Mucosa of rectum (tissue), 2 donors: ENCODE measurements around the gene KANK4.

Experiments
- H3K27ac ChIP-seq, 2 donors: one replicate each; pipeline ENCODE4 v1.7.0; 2013; ENCODE audit warnings: inconsistent platforms in 2 of 2, low read depth in 2 of 2, low read length in 2 of 2
- H3K27me3 ChIP-seq, 2 donors: one replicate each; pipeline ENCODE4 v1.7.0; 2013; ENCODE audit warnings: low read length in 2 of 2; ENCODE audit not compliant: control insufficient read depth in 2 of 2, insufficient read depth in 2 of 2
- H3K36me3 ChIP-seq, 2 donors: one replicate each; pipeline ENCODE4 v1.7.0; 2013; ENCODE audit warnings: low read length in 2 of 2; ENCODE audit not compliant: control insufficient read depth in 2 of 2, insufficient read depth in 2 of 2
- H3K4me1 ChIP-seq, 2 donors: one replicate each; pipeline ENCODE4 v1.7.0; 2013; ENCODE audit warnings: low read length in 2 of 2, mild to moderate bottlenecking in 1 of 2; ENCODE audit not compliant: control insufficient read depth in 2 of 2, insufficient read depth in 2 of 2
- H3K4me3 ChIP-seq, 2 donors: one replicate each; pipeline ENCODE4 v1.7.0; 2013; ENCODE audit warnings: low read length in 2 of 2
- H3K9ac ChIP-seq, 2 donors: one replicate each; pipeline ENCODE4 v1.7.0; 2013; ENCODE audit warnings: low read length in 2 of 2, low read depth in 1 of 2, mild to moderate bottlenecking in 1 of 2
- H3K9me3 ChIP-seq, 2 donors: one replicate each; pipeline ENCODE4 v1.7.0; 2013; ENCODE audit warnings: low read length in 2 of 2; ENCODE audit not compliant: control insufficient read depth in 2 of 2
- donor health status: healthy.
- donor health status: Normal muscosa, but diverticular disease.

The KANK4 gene

GRCh38 chr1:62318320-62318755 lies 896 bp downstream of the KANK4 start:
- peak overlapping the region; percentile 55 to 61 for H3K4me3 ChIP-seq
- peak overlapping the region in 1 of 2 donors; percentile 51 for H3K9ac ChIP-seq
- H3K27me3 ChIP-seq, result peaks cover 3 to 5% of the 10 kb centered on the region in 2 donors
- H3K27ac ChIP-seq, result no peak overlapping the region
- no peaks in the 10 kb centered on the region for H3K9me3 ChIP-seq
- H3K4me1 ChIP-seq, result peaks cover 0 to 2% of the 10 kb centered on the region in 2 donors
- H3K36me3 ChIP-seq, result no peaks in the 10 kb centered on the region

- H3K36me3 ChIP-seq, result no peaks in the 10 kb centered on the region
- H3K27me3 ChIP-seq, result peaks cover 3 to 5% of the 10 kb centered on the region in 2 donors
- H3K4me3 ChIP-seq, result no peak overlapping the region
- no peaks in the 10 kb centered on the region for H3K9me3 ChIP-seq
- no peak overlapping the region for H3K9ac ChIP-seq
- H3K4me1 ChIP-seq, result peaks cover 0 to 2% of the 10 kb centered on the region in 2 donors
- H3K27ac ChIP-seq, result no peak overlapping the region
Measured at GRCh38 chr1:62317021-62317768, 2.0 kb downstream of the KANK4 start.

- Histone ChIP-seq H3K36me3 (no peaks in the 10 kb centered on the region), H3K27ac (no peak overlapping the region), H3K4me1 (peaks cover 0 to 2% of the 10 kb centered on the region in 2 donors), H3K4me3 (no peak overlapping the region), H3K9ac (no peak overlapping the region), H3K9me3 (no peaks in the 10 kb centered on the region), H3K27me3 (peaks cover 3 to 5% of the 10 kb centered on the region in 2 donors)
Measured at GRCh38 chr1:62316135-62316534, 3.1 kb downstream of the KANK4 start.

- H3K27me3 ChIP-seq, result peaks cover 3 to 5% of the 10 kb centered on the region in 2 donors
- no peak overlapping the region for H3K4me3 ChIP-seq
- H3K9ac ChIP-seq, result no peak overlapping the region
- no peak overlapping the region for H3K27ac ChIP-seq
- no peaks in the 10 kb centered on the region for H3K36me3 ChIP-seq
- H3K9me3 ChIP-seq, result no peaks in the 10 kb centered on the region
- H3K4me1 ChIP-seq, result peaks cover 0 to 2% of the 10 kb centered on the region in 2 donors
Measured at GRCh38 chr1:62315387-62315786, 3.8 kb downstream of the KANK4 start.

- no peak overlapping the region for H3K4me3 ChIP-seq
- H3K9ac ChIP-seq, result no peak overlapping the region
- H3K27ac ChIP-seq, result no peak overlapping the region
- H3K27me3 ChIP-seq, result peaks cover 4 to 5% of the 10 kb centered on the region in 2 donors
- H3K36me3 ChIP-seq, result no peaks in the 10 kb centered on the region
- H3K4me1 ChIP-seq, result peaks cover 0 to 2% of the 10 kb centered on the region in 2 donors
- H3K9me3 ChIP-seq, result no peaks in the 10 kb centered on the region
Measured at GRCh38 chr1:62314454-62315350, 4.5 kb downstream of the KANK4 start.

GRCh38 chr1:62312698-62313097 lies 6.5 kb downstream of the KANK4 start:
- no peak overlapping the region for H3K4me3 ChIP-seq
- H3K4me1 ChIP-seq, result no peaks in the 10 kb centered on the region
- no peak overlapping the region for H3K9ac ChIP-seq
- H3K9me3 ChIP-seq, result no peaks in the 10 kb centered on the region
- no peaks in the 10 kb centered on the region for H3K36me3 ChIP-seq
- H3K27ac ChIP-seq, result no peak overlapping the region
- H3K27me3 ChIP-seq, result peaks cover 0 to 2% of the 10 kb centered on the region in 2 donors

GRCh38 chr1:62311473-62311943 lies 7.7 kb downstream of the KANK4 start:
- Histone ChIP-seq H3K4me3 (no peak overlapping the region), H3K36me3 (no peaks in the 10 kb centered on the region), H3K27me3 (peaks cover 0 to 2% of the 10 kb centered on the region in 2 donors), H3K9ac (no peak overlapping the region), H3K27ac (no peak overlapping the region), H3K9me3 (no peaks in the 10 kb centered on the region), H3K4me1 (no peaks in the 10 kb centered on the region)

GRCh38 chr1:62309906-62310305 lies 9.3 kb downstream of the KANK4 start:
- Histone ChIP-seq H3K4me3 (no peak overlapping the region), H3K36me3 (no peaks in the 10 kb centered on the region), H3K9ac (no peak overlapping the region), H3K27me3 (peaks cover 0 to 2% of the 10 kb centered on the region in 2 donors), H3K27ac (no peak overlapping the region), H3K4me1 (no peaks in the 10 kb centered on the region), H3K9me3 (no peaks in the 10 kb centered on the region)

- H3K36me3 ChIP-seq, result no peaks in the 10 kb centered on the region
- H3K4me1 ChIP-seq, result no peaks in the 10 kb centered on the region
- no peak overlapping the region for H3K27ac ChIP-seq
- H3K9me3 ChIP-seq, result no peaks in the 10 kb centered on the region
- H3K4me3 ChIP-seq, result no peak overlapping the region
- peaks cover 0 to 2% of the 10 kb centered on the region in 2 donors for H3K27me3 ChIP-seq
- H3K9ac ChIP-seq, result no peak overlapping the region
Measured at GRCh38 chr1:62308606-62309005, 10.6 kb downstream of the KANK4 start.
